ENCODE data around the gene DPEP1.

The DPEP1 gene

GRCh38 chr16:89615176-89615575 is 1.7 kb downstream of the DPEP1 start:
- no peak for DNase-seq (ENCODE audit: low read depth, low spot score)
- no peak overlapping the region for H3K4me3 ChIP-seq (ENCODE audit: low read depth, low read length)
- no peak for TF ChIP-seq CTCF (IDR thresholded peaks at IDR 0.05; ENCODE audit: insufficient read depth, low read length, missing control alignments)
- CTCF ChIA-PET, result interaction anchor here (1.0 to 3.6 kb wide), 11 partner anchors 8 to 245 kb away, joined by 3 to 20 read pairs (median 9); partner anchors contain the start of gene CPNE7
- POLR2A ChIA-PET, result interaction anchor here (0.7 kb wide), 1 partner anchor 258 kb away, joined by 3 read pairs; the partner anchor contains the start of gene TCF25

- ChIA-PET CTCF (interaction anchor here (0.8 to 3.6 kb wide), 11 partner anchors 8 to 245 kb away, joined by 3 to 20 read pairs (median 9); partner anchors contain the start of gene CPNE7), POLR2A (interaction anchor here (0.7 kb wide), 1 partner anchor 258 kb away, joined by 3 read pairs; the partner anchor contains the start of gene TCF25)
- no peak for DNase-seq (ENCODE audit: low read depth, low spot score)
- H3K4me3 ChIP-seq (ENCODE audit: low read depth, low read length), result no peak overlapping the region
- peak; percentile 75 for TF ChIP-seq CTCF (IDR thresholded peaks at IDR 0.05; ENCODE audit: insufficient read depth, low read length, missing control alignments)
Measured at GRCh38 chr16:89615596-89616090, 2.2 kb downstream of the DPEP1 start.

- no peak for TF ChIP-seq CTCF (IDR thresholded peaks at IDR 0.05; ENCODE audit: insufficient read depth, low read length, missing control alignments)
- ChIA-PET POLR2A (no interaction called here), CTCF (interaction anchor here (2.4 kb wide), 1 partner anchor 41 kb away, joined by 9 read pairs; the partner anchor contains the start of gene CPNE7)
- no peak overlapping the region for H3K4me3 ChIP-seq (ENCODE audit: low read depth, low read length)
- no peak for DNase-seq (ENCODE audit: low read depth, low spot score)
Measured at GRCh38 chr16:89616623-89617022, 3.2 kb downstream of the DPEP1 start.

GRCh38 chr16:89617036-89617435 is 3.6 kb downstream of the DPEP1 start:
- no peak for DNase-seq (ENCODE audit: low read depth, low spot score)
- H3K4me3 ChIP-seq (ENCODE audit: low read depth, low read length), result no peak overlapping the region
- TF ChIP-seq CTCF (IDR thresholded peaks at IDR 0.05; ENCODE audit: insufficient read depth, low read length, missing control alignments), result no peak
- POLR2A ChIA-PET, result no interaction called here
- CTCF ChIA-PET, result interaction anchor here (1.2 kb wide), 1 partner anchor 23 kb away, joined by 3 read pairs; no protein-coding TSS in a partner anchor

GRCh38 chr16:89618109-89618998 is 4.9 kb downstream of the DPEP1 start:
- TF ChIP-seq CTCF (IDR thresholded peaks at IDR 0.05; ENCODE audit: insufficient read depth, low read length, missing control alignments), result no peak
- POLR2A ChIA-PET, result no interaction called here
- DNase-seq (ENCODE audit: low read depth, low spot score), result no peak
- H3K4me3 ChIP-seq (ENCODE audit: low read depth, low read length), result no peak overlapping the region
- CTCF ChIA-PET, result interaction anchor here (1.2 to 1.3 kb wide), 3 partner anchors 15 to 23 kb away, joined by 3 read pairs; no protein-coding TSS in a partner anchor

- POLR2A ChIA-PET, result no interaction called here
- TF ChIP-seq CTCF (IDR thresholded peaks at IDR 0.05; ENCODE audit: insufficient read depth, low read length, missing control alignments), result no peak
- CTCF ChIA-PET, result interaction anchor here (0.9 to 1.5 kb wide), 2 partner anchors 19 to 22 kb away, joined by 3 to 4 read pairs; no protein-coding TSS in a partner anchor
Measured at GRCh38 chr16:89619840-89620239, 6.4 kb downstream of the DPEP1 start.

More at GRCh38 chr16:89619840-89620239, 6.4 kb downstream of the DPEP1 start:
- H3K4me3 ChIP-seq (ENCODE audit: low read depth, low read length), result no peak overlapping the region
- DNase-seq (ENCODE audit: low read depth, low spot score), result no peak

Measured in AG04449 (cell line).